Skeletal muscle satellite cell (primary cell): ENCODE measurements around the gene SOCS1. TPM values are rescaled to one million over a fixed set of nuclear protein-coding genes. Genes with fewer than 3 reads are reported as not detected.

Source experiments
- small RNA-seq: library from RNA; depleted of rRNA; stranded (forward); fragments of <200 nt; gene quantifications from one replicate; pipeline ENCODE3, GENCODE V24; 2012

SOCS1 gene

Small RNAs within 50 kb of the gene (small RNA-seq; reads per million reads assigned to genes)
- not detected for gene RF00554
